Lower leg skin (tissue), 4 donors: ENCODE data around the gene FAM229B. TPM values are rescaled to one million over a fixed set of nuclear protein-coding genes. Genes with fewer than 3 reads are reported as not detected.

ENCODE experiments used
- DNase-seq, 2 donors: peaks; one replicate each; pipeline ENCODE4 v3.0.0-alpha.2; 2019; ENCODE audit warnings: low spot score in 2 of 2
- H3K4me3 ChIP-seq: fragments of 200-600 bp; sonication (generic); 2 replicates; pipeline ENCODE4 v1.5.1; 2017; ENCODE audit warnings: mild to moderate bottlenecking, low read depth; ENCODE audit not compliant: poor library complexity, severe bottlenecking
- POLR2A ChIP-seq, 2 donors: fragments of 450-650 bp; IDR thresholded peaks; one replicate each; pipeline ENCODE4 v1.6.1; 2016 to 2017; ENCODE audit warnings: antibody characterized with exemption in 2 of 2, mild to moderate bottlenecking in 1 of 2, moderate library complexity in 1 of 2
- WGBS, 2 donors: methylation state at CpG; one replicate each; pipeline ENCODE4 v1.1.5; 2018; 5-methylcytosine and 5-hydroxymethylcytosine counted together
- intact Hi-C: fragments of 100-400 bp; cut with DNase I; formaldehyde crosslinking; loops from one replicate; pipeline ENCODE4 v1.15.0; 2023; ENCODE audit warnings: low total_unique reads
- total RNA-seq, 4 donors: library from RNA; depleted of rRNA; stranded (reverse); fragments of >200 nt; gene quantifications; one replicate each; pipeline ENCODE4 v1.1.0, GENCODE V29; 2016
- TF ChIP-seq, protein P1 (sequence below), 3 donors: fragments of 450-650 bp; IDR thresholded peaks; one replicate each; pipeline ENCODE4 v1.5.1; 2016; ENCODE audit warnings: antibody characterized with exemption in 3 of 3, mild to moderate bottlenecking in 3 of 3, moderate library complexity in 2 of 3

Gene FAM229B
- total RNA-seq, 4 donors from 2014 or later: 1.7 to 9.3 (median 7.4) TPM

GRCh38 chr6:112149236-112149635 is 61.8 kb downstream of the FAM229B start:
- WGBS, 2 donors: 55 to 56% methylated on average over 1 of the region's 1 CpG
- no peak overlapping the region for H3K4me3 ChIP-seq
- TF ChIP-seq, protein P1, sequence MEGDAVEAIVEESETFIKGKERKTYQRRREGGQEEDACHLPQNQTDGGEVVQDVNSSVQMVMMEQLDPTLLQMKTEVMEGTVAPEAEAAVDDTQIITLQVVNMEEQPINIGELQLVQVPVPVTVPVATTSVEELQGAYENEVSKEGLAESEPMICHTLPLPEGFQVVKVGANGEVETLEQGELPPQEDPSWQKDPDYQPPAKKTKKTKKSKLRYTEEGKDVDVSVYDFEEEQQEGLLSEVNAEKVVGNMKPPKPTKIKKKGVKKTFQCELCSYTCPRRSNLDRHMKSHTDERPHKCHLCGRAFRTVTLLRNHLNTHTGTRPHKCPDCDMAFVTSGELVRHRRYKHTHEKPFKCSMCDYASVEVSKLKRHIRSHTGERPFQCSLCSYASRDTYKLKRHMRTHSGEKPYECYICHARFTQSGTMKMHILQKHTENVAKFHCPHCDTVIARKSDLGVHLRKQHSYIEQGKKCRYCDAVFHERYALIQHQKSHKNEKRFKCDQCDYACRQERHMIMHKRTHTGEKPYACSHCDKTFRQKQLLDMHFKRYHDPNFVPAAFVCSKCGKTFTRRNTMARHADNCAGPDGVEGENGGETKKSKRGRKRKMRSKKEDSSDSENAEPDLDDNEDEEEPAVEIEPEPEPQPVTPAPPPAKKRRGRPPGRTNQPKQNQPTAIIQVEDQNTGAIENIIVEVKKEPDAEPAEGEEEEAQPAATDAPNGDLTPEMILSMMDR (IDR thresholded peaks at IDR 0.05): no peak
- TF ChIP-seq POLR2A (IDR thresholded peaks at IDR 0.05): no peak
- no peak for DNase-seq
- intact Hi-C loops: no loop called here

DNA sequence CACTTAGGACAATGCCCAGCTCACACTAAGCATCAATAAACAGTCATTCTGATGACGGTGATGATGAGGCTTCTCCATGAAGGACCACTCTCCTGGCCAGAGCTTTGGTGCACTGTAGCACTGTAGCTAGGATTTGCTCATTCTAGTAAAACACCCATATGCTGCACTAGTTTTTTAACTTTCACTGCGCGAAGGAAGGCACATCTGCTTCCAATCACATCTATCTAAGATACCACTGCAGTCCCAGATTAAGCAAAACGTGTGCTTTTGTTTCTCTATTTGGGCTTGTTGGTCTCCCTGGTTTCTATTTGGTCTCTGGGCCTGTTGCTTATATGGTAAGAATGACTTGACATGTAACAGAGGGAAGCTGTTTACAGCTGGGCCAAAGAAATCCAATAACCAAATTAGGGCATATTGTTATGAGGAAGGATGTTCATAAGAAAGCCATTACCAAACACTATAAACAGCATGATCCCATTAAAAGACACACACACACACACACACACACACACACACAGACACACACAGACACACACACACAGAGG is 62.4 kb downstream of the FAM229B start:
- no peak overlapping the region for H3K4me3 ChIP-seq
- no peak for DNase-seq
- TF ChIP-seq POLR2A (IDR thresholded peaks at IDR 0.05): no peak
- TF ChIP-seq, protein P1 (IDR thresholded peaks at IDR 0.05): no peak
- intact Hi-C loops: no loop called here
- 62% methylated on average over 4 of the region's 4 CpGs for WGBS, 2 donors

GRCh38 chr6:112150363-112150762 is 63.0 kb downstream of the FAM229B start:
- intact Hi-C loops: no loop called here
- TF ChIP-seq POLR2A (IDR thresholded peaks at IDR 0.05): no peak
- TF ChIP-seq, protein P1 (IDR thresholded peaks at IDR 0.05): no peak
- WGBS, 2 donors: 36 to 56% methylated on average over 5 of the region's 5 CpGs
- no peak overlapping the region for H3K4me3 ChIP-seq
- no peak for DNase-seq

Other genes starting within 250 kb of the FAM229B start
- 10 to 100 TPM; 56.3 to 96.4 (median 81.8) TPM for gene FYN, start 214.1 kb upstream of the FAM229B start, total RNA-seq
- 1 to 10 TPM; 1.1 to 2.9 (median 1.6) TPM for gene CCN6, start 33.5 kb upstream of the FAM229B start, total RNA-seq
- 10 to 100 TPM; 21.1 to 35.0 (median 25.5) TPM for gene TUBE1, start 109 bp upstream of the FAM229B start, total RNA-seq
- 10 to 100 TPM; 11.0 to 18.7 (median 17.4) TPM for gene LAMA4, start 167.0 kb downstream of the FAM229B start, total RNA-seq